ENCODE data around the gene NPPA.

GRCh38 chr1:11858613-11858967 lies 11.0 kb upstream of the NPPA start, which contains the start of gene NPPB:
- TF ChIP-seq, protein P1, sequence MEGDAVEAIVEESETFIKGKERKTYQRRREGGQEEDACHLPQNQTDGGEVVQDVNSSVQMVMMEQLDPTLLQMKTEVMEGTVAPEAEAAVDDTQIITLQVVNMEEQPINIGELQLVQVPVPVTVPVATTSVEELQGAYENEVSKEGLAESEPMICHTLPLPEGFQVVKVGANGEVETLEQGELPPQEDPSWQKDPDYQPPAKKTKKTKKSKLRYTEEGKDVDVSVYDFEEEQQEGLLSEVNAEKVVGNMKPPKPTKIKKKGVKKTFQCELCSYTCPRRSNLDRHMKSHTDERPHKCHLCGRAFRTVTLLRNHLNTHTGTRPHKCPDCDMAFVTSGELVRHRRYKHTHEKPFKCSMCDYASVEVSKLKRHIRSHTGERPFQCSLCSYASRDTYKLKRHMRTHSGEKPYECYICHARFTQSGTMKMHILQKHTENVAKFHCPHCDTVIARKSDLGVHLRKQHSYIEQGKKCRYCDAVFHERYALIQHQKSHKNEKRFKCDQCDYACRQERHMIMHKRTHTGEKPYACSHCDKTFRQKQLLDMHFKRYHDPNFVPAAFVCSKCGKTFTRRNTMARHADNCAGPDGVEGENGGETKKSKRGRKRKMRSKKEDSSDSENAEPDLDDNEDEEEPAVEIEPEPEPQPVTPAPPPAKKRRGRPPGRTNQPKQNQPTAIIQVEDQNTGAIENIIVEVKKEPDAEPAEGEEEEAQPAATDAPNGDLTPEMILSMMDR (IDR thresholded peaks at IDR 0.05; ENCODE audit: poor library complexity) = no peak
- TF ChIP-seq EZH2phosphoT487 (IDR thresholded peaks at IDR 0.05; ENCODE audit: low read depth, severe bottlenecking, unreplicated experiment) = no peak

All from hepatocyte (in vitro differentiated cells).